A549 (cell line): ENCODE measurements around the gene HADHA.

Experiments used
- BHLHE40 ChIP-seq: IDR thresholded peaks from 2 replicates; pipeline ENCODE4 v1.6.1; 2012; ENCODE audit warnings: low read depth, low read length, inconsistent platforms
- CEBPB ChIP-seq, 2 experiments: fragments of >200 bp in 1 of 2; sonication (Bioruptor Twin) in 1 of 2; formaldehyde crosslinking in 1 of 2; IDR thresholded peaks; 2 replicates each; pipeline ENCODE4 v1.6.1; 2012 to 2016
- CHD4 ChIP-seq: fragments of 200-600 bp; sonication (generic); IDR thresholded peaks from 2 replicates; pipeline ENCODE4 v1.6.1; 2016; ENCODE audit warnings: antibody characterized with exemption, mild to moderate bottlenecking, borderline replicate concordance
- EP300 ChIP-seq, 2 experiments: fragments of >200 bp; sonication (Bioruptor Twin); formaldehyde crosslinking; IDR thresholded peaks; 2 replicates in 1 of 2; 3 replicates in 1 of 2; pipeline ENCODE4 v1.6.1; 2016 to 2017
- JUNB ChIP-seq: fragments of >200 bp; sonication (Bioruptor Twin); formaldehyde crosslinking; IDR thresholded peaks from 2 replicates; pipeline ENCODE4 v1.6.1; 2016
- MYC ChIP-seq: IDR thresholded peaks from 2 replicates; pipeline ENCODE4 v1.6.1; 2012; ENCODE audit warnings: mild to moderate bottlenecking, inconsistent platforms, low read length, improper control_type of control experiment, borderline replicate concordance
- RFX5 ChIP-seq: fragments of 450-650 bp; IDR thresholded peaks from 2 replicates; pipeline ENCODE4 v1.7.1; 2014; ENCODE audit warnings: antibody characterized with exemption, mild to moderate bottlenecking, moderate library complexity
- ZC3H11A ChIP-seq: fragments of 450-650 bp; IDR thresholded peaks from 2 replicates; pipeline ENCODE4 v1.6.1; 2014; ENCODE audit warnings: antibody characterized with exemption, mild to moderate bottlenecking
- TF ChIP-seq, protein P1 (sequence below): fragments of >200 bp; sonication (Bioruptor Twin); formaldehyde crosslinking; IDR thresholded peaks from 3 replicates; pipeline ENCODE4 v1.5.1; 2016
- TF ChIP-seq, protein P2 (sequence below): IDR thresholded peaks from 2 replicates; pipeline ENCODE4 v1.6.1; 2012
- TF ChIP-seq, protein P3 (sequence below): fragments of 450-650 bp; IDR thresholded peaks from 2 replicates; pipeline ENCODE4 v1.6.1; 2014; ENCODE audit warnings: antibody characterized with exemption
- TF ChIP-seq, protein P4 (sequence below): fragments of 150-350 bp; IDR thresholded peaks from 2 replicates; pipeline ENCODE4 v1.6.1; 2014; ENCODE audit warnings: low read depth, mild to moderate bottlenecking, low read length

DNA sequence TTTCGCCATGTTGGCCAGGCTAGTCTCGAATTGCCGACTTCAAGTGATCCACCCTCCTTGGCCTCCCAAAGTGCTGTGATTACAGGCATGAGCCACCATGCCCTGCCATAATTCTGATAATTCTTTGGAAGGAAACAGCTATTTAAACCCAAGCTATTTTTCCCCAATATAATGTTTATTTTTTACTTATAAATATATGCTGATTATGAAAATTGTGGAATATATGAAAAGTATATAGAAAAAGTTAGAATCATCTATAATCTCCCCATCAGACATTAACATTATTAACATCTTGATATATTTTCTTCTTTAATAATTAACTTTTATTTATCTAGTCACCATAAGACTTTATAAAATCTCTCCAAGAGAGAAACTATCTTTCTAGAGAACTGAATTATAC, 41.5 kb upstream of the HADHA start:
- TF ChIP-seq, protein P1, sequence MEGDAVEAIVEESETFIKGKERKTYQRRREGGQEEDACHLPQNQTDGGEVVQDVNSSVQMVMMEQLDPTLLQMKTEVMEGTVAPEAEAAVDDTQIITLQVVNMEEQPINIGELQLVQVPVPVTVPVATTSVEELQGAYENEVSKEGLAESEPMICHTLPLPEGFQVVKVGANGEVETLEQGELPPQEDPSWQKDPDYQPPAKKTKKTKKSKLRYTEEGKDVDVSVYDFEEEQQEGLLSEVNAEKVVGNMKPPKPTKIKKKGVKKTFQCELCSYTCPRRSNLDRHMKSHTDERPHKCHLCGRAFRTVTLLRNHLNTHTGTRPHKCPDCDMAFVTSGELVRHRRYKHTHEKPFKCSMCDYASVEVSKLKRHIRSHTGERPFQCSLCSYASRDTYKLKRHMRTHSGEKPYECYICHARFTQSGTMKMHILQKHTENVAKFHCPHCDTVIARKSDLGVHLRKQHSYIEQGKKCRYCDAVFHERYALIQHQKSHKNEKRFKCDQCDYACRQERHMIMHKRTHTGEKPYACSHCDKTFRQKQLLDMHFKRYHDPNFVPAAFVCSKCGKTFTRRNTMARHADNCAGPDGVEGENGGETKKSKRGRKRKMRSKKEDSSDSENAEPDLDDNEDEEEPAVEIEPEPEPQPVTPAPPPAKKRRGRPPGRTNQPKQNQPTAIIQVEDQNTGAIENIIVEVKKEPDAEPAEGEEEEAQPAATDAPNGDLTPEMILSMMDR: no peak
- TF ChIP-seq, protein P2, sequence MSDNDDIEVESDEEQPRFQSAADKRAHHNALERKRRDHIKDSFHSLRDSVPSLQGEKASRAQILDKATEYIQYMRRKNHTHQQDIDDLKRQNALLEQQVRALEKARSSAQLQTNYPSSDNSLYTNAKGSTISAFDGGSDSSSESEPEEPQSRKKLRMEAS: no peak
- TF ChIP-seq JUNB (no peak), MYC (no peak), CEBPB (IDR thresholded peaks at IDR 0.05) (no peak), EP300 (IDR thresholded peaks at IDR 0.05) (no peak), CHD4 (no peak), RFX5 (no peak), BHLHE40 (no peak), ZC3H11A (no peak)
- TF ChIP-seq, protein P3, sequence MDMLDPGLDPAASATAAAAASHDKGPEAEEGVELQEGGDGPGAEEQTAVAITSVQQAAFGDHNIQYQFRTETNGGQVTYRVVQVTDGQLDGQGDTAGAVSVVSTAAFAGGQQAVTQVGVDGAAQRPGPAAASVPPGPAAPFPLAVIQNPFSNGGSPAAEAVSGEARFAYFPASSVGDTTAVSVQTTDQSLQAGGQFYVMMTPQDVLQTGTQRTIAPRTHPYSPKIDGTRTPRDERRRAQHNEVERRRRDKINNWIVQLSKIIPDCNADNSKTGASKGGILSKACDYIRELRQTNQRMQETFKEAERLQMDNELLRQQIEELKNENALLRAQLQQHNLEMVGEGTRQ: no peak
- TF ChIP-seq, protein P4, sequence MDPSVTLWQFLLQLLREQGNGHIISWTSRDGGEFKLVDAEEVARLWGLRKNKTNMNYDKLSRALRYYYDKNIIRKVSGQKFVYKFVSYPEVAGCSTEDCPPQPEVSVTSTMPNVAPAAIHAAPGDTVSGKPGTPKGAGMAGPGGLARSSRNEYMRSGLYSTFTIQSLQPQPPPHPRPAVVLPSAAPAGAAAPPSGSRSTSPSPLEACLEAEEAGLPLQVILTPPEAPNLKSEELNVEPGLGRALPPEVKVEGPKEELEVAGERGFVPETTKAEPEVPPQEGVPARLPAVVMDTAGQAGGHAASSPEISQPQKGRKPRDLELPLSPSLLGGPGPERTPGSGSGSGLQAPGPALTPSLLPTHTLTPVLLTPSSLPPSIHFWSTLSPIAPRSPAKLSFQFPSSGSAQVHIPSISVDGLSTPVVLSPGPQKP: no peak
